Stimulated activated CD4-positive, alpha-beta T cell treated with anti-CD3 and anti-CD28 coated beads, Interleukin-15, amount 100 ng/mL, for 1 hour (primary cell): ENCODE data around the gene FAXDC2.
"Not testable (repeated sequence)": the region's sequence is repeated elsewhere in the genome, so short reads cannot be mapped to it uniquely, and the experiment has no call there.

Experiments
- DNase-seq, 2 donors: peaks; one replicate each; pipeline ENCODE4 v3.0.0-alpha.2; 2020; ENCODE audit warnings: low read depth in 1 of 2, low spot score in 1 of 2

The FAXDC2 gene

GRCh38 chr5:154831451-154831850, 19.0 kb downstream of the FAXDC2 start:
- DNase-seq = no peak

- no peak for DNase-seq
Observed at GRCh38 chr5:154830596-154830995, 19.8 kb downstream of the FAXDC2 start.

GRCh38 chr5:154830219-154830595, 20.2 kb downstream of the FAXDC2 start:
- no peak for DNase-seq

- peak in 1 of 2 donors; percentile 5 for DNase-seq
Observed at GRCh38 chr5:154829589-154830218, 20.7 kb downstream of the FAXDC2 start.

GRCh38 chr5:154829181-154829588, 21.2 kb downstream of the FAXDC2 start:
- DNase-seq = no peak

GRCh38 chr5:154824070-154824469, 26.3 kb downstream of the FAXDC2 start:
- no peak for DNase-seq

GRCh38 chr5:154823605-154824004, 26.8 kb downstream of the FAXDC2 start:
- DNase-seq = no peak

GRCh38 chr5:154822896-154823295, 27.5 kb downstream of the FAXDC2 start:
- not testable (repeated sequence) for DNase-seq

- no peak for DNase-seq
Observed at GRCh38 chr5:154820383-154820782, 30.0 kb downstream of the FAXDC2 start.

- DNase-seq = no peak
Observed at GRCh38 chr5:154819546-154819945, 30.9 kb downstream of the FAXDC2 start.

GRCh38 chr5:154818471-154819116, 31.8 kb downstream of the FAXDC2 start:
- no peak for DNase-seq

- no peak for DNase-seq
Observed at GRCh38 chr5:154817815-154818214, 32.6 kb downstream of the FAXDC2 start.

- no peak for DNase-seq
Observed at GRCh38 chr5:154816891-154817492, 33.4 kb downstream of the FAXDC2 start.

GRCh38 chr5:154815684-154816247, 34.6 kb downstream of the FAXDC2 start:
- DNase-seq = no peak

GRCh38 chr5:154815025-154815424, 35.4 kb downstream of the FAXDC2 start:
- DNase-seq = no peak

GRCh38 chr5:154813736-154814135, 36.7 kb downstream of the FAXDC2 start:
- DNase-seq = no peak

GRCh38 chr5:154813158-154813557, 37.2 kb downstream of the FAXDC2 start:
- DNase-seq = no peak

GRCh38 chr5:154811653-154812465, 38.5 kb downstream of the FAXDC2 start:
- peak; percentile 25 to 46 for DNase-seq

GRCh38 chr5:154811239-154811638, 39.2 kb downstream of the FAXDC2 start:
- DNase-seq = no peak

- DNase-seq = no peak
Observed at GRCh38 chr5:154806176-154806575, 44.2 kb downstream of the FAXDC2 start.

GRCh38 chr5:154802050-154802449, 48.4 kb downstream of the FAXDC2 start:
- no peak for DNase-seq
